ENCODE data around the gene SLC6A6. TPM values are rescaled to one million over a fixed set of nuclear protein-coding genes. Genes with fewer than 3 reads are reported as not detected.

Gene SLC6A6
- polyA plus RNA-seq, 1 of the 3 experiments (the other 2 are of a cell fraction), result 19.1 TPM

DNA sequence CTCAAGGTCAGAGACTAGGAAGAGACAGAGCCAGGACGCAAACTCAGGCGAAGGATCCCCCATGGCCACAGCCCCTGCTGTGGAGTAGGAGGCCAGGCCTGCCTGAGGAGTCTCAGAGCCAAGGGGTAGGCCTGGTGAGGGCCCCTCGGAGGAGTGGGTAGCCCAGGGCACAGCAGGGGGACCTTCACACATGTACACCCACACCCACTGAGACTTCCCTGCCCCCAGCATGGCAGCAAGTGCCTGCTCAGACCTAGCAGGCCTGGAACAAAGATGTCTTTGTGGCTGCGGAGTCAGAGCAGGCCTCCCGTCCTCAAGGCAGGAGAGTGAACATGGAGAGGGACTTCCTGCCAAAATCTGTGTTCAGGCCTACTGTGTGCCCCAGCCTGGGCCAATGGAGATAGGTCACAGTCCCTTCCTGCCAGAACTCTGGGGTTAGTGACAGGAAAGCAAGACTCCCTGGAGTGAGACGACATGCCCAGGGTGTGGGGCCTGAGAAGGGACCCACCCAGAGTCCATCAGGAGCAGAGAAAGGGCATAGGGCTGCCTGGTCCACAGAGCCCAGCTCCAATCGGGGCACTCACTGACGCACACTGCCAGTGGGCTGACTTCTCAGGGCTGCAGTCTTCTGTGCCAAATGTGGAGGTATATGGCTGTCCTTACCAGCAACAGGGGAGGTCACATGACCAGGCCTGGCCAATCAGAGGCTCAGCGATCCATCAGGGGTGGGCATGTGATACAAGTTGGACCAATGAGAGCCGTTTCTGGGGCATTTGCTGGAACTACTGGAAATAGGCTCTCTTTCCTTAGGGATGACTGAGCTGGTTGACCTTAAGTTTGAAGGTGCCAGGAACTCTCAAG is 135.4 kb downstream of the SLC6A6 start:
- no peak for TF ChIP-seq JUND (IDR thresholded peaks at IDR 0.05)
- TF ChIP-seq, protein P1, sequence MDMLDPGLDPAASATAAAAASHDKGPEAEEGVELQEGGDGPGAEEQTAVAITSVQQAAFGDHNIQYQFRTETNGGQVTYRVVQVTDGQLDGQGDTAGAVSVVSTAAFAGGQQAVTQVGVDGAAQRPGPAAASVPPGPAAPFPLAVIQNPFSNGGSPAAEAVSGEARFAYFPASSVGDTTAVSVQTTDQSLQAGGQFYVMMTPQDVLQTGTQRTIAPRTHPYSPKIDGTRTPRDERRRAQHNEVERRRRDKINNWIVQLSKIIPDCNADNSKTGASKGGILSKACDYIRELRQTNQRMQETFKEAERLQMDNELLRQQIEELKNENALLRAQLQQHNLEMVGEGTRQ (IDR thresholded peaks at IDR 0.05; ENCODE audit: borderline replicate concordance, low read depth, low read length), result peak; percentile 44; the same call in 1 of the 2 replicates
- no peak for TF ChIP-seq TEAD4 (IDR thresholded peaks at IDR 0.05; ENCODE audit: borderline replicate concordance, insufficient read depth)
- no peak for TF ChIP-seq GATA2 (CRISPR knock-in tag; IDR thresholded peaks at IDR 0.05)
- TF ChIP-seq, protein P2, sequence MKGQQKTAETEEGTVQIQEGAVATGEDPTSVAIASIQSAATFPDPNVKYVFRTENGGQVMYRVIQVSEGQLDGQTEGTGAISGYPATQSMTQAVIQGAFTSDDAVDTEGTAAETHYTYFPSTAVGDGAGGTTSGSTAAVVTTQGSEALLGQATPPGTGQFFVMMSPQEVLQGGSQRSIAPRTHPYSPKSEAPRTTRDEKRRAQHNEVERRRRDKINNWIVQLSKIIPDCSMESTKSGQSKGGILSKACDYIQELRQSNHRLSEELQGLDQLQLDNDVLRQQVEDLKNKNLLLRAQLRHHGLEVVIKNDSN (IDR thresholded peaks at IDR 0.05; ENCODE audit: borderline replicate concordance, low read depth), result peak; percentile 66; the same call in 1 of the 2 replicates
- no peak for TF ChIP-seq EZH2phosphoT487 (IDR thresholded peaks at IDR 0.05; ENCODE audit: borderline replicate concordance, low read depth)
- no peak for TF ChIP-seq TCF12 (IDR thresholded peaks at IDR 0.05)
- TF ChIP-seq, protein P3, sequence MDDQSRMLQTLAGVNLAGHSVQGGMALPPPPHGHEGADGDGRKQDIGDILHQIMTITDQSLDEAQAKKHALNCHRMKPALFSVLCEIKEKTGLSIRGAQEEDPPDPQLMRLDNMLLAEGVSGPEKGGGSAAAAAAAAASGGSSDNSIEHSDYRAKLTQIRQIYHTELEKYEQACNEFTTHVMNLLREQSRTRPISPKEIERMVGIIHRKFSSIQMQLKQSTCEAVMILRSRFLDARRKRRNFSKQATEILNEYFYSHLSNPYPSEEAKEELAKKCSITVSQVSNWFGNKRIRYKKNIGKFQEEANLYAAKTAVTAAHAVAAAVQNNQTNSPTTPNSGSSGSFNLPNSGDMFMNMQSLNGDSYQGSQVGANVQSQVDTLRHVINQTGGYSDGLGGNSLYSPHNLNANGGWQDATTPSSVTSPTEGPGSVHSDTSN (IDR thresholded peaks at IDR 0.05), result no peak
- TF ChIP-seq NRF1 (IDR thresholded peaks at IDR 0.05; ENCODE audit: low read depth, low read length), result no peak
- ChIA-PET CTCF (interaction anchor here (1.2 to 10.1 kb wide), 3 partner anchors 10 to 92 kb away, joined by 3 to 91 read pairs (median 53); no protein-coding TSS in a partner anchor), POLR2A (no interaction called here)
- no peaks in the 10 kb centered on the region for H4K20me1 ChIP-seq (ENCODE audit: insufficient read depth)
- H3K9ac ChIP-seq, result no peak overlapping the region
- H3K4me3 ChIP-seq (ENCODE audit: low read depth in 2 of 2, low read length in 1 of 2), result no peak overlapping the region
- H3K4me1 ChIP-seq (ENCODE audit: control insufficient read depth in 1 of 2, insufficient read depth in 2 of 2, low read depth in 1 of 2, low read length in 1 of 2), result peaks cover 0 to 51% of the 10 kb centered on the region in 2 experiments; a peak in 1 of 4 replicates
- H3K4me2 ChIP-seq, result no peak overlapping the region
- no peaks in the 10 kb centered on the region for H3K9me2 ChIP-seq
- H2AFZ ChIP-seq (ENCODE audit: low read depth), result no peak overlapping the region
- H3K27me3 ChIP-seq (ENCODE audit: insufficient read depth), result peaks cover 6% of the 10 kb centered on the region; the same call in 1 of the 2 replicates
- H3K36me3 ChIP-seq (replicated peaks in 1 of 2; ENCODE audit: control insufficient read depth in 1 of 2, insufficient read depth in 2 of 2, low read length in 1 of 2), result no peaks in the 10 kb centered on the region
- WGBS (ENCODE audit: low lambda C conversion rate), result 82% methylated on average over 4 of the region's 10 CpGs
- DNase-seq, result peak; percentile 75
- H3K27ac ChIP-seq (ENCODE audit: low read depth in 2 of 2, low read length in 1 of 2), result no peak overlapping the region
- H3K79me2 ChIP-seq (ENCODE audit: insufficient read depth), result no peaks in the 10 kb centered on the region
- H3F3A ChIP-seq (replicated peaks; ENCODE audit: insufficient read depth), result no peaks in the 10 kb centered on the region
- H3K9me3 ChIP-seq, result no peaks in the 10 kb centered on the region

DNA sequence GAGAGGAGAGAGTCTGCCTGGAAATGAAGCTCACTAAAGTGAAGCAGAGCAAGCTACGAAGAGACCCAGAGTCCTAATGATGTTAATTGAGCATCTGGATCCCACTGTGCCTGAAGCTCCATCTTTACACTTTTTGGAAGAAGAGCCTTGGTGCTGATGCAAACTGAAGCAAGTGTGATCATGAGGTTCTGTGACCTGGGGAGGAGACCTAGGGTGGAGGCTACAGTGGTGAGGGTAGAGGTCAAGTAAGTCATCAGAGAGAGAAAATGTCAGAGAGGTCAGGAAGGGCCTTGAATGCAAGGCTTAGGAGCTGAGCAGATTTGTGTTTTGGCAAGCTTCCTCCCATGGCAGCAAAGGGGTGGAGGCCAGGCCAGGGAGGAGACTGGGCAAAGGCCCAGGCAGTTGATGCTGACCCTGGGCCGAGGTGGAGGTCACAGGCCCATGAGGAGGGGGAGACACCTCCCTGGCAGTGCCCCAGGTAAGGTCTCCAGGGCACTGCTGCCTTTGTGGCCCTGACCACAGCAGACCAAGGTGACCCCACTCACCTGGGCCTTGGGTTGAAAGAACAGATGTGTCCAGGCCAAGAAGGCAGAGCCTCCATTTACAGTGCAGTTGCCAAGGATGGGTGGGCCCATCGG is 136.2 kb downstream of the SLC6A6 start:
- Histone ChIP-seq H3K9me2 (no peaks in the 10 kb centered on the region), H3K9ac (no peak overlapping the region), H3K79me2 (ENCODE audit: insufficient read depth) (no peaks in the 10 kb centered on the region), H4K20me1 (ENCODE audit: insufficient read depth) (no peaks in the 10 kb centered on the region), H2AFZ (ENCODE audit: low read depth) (no peak overlapping the region), H3K4me3 (ENCODE audit: low read depth in 2 of 2, low read length in 1 of 2) (no peak overlapping the region), H3K4me1 (ENCODE audit: control insufficient read depth in 1 of 2, insufficient read depth in 2 of 2, low read depth in 1 of 2, low read length in 1 of 2) (peaks cover 0 to 48% of the 10 kb centered on the region in 2 experiments; a peak in 1 of 4 replicates), H3F3A (replicated peaks; ENCODE audit: insufficient read depth) (no peaks in the 10 kb centered on the region), H3K27ac (ENCODE audit: low read depth in 2 of 2, low read length in 1 of 2) (no peak overlapping the region), H3K27me3 (ENCODE audit: insufficient read depth) (peaks cover 6% of the 10 kb centered on the region; the same call in 1 of the 2 replicates), H3K4me2 (no peak overlapping the region), H3K36me3 (replicated peaks in 1 of 2; ENCODE audit: control insufficient read depth in 1 of 2, insufficient read depth in 2 of 2, low read length in 1 of 2) (no peaks in the 10 kb centered on the region), H3K9me3 (no peaks in the 10 kb centered on the region)
- WGBS (ENCODE audit: low lambda C conversion rate), result 79% methylated on average over 2 of the region's 3 CpGs
- CTCF ChIA-PET, result interaction anchor here (0.6 to 10.1 kb wide), 5 partner anchors 9 to 322 kb away, joined by 3 to 91 read pairs (median 5); no protein-coding TSS in a partner anchor
- DNase-seq, result no peak
- POLR2A ChIA-PET, result no interaction called here
- TF ChIP-seq, protein P4, sequence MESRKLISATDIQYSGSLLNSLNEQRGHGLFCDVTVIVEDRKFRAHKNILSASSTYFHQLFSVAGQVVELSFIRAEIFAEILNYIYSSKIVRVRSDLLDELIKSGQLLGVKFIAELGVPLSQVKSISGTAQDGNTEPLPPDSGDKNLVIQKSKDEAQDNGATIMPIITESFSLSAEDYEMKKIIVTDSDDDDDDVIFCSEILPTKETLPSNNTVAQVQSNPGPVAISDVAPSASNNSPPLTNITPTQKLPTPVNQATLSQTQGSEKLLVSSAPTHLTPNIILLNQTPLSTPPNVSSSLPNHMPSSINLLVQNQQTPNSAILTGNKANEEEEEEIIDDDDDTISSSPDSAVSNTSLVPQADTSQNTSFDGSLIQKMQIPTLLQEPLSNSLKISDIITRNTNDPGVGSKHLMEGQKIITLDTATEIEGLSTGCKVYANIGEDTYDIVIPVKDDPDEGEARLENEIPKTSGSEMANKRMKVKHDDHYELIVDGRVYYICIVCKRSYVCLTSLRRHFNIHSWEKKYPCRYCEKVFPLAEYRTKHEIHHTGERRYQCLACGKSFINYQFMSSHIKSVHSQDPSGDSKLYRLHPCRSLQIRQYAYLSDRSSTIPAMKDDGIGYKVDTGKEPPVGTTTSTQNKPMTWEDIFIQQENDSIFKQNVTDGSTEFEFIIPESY (IDR thresholded peaks at IDR 0.05; ENCODE audit: borderline replicate concordance, low read depth), result no peak
- TF ChIP-seq SIN3A (IDR thresholded peaks at IDR 0.05; ENCODE audit: borderline replicate concordance, low read depth, low read length) (no peak), RXRA (IDR thresholded peaks at IDR 0.05; ENCODE audit: borderline replicate concordance, low read depth) (no peak), TEAD4 (IDR thresholded peaks at IDR 0.05; ENCODE audit: borderline replicate concordance, insufficient read depth) (no peak), RFX5 (IDR thresholded peaks at IDR 0.05; ENCODE audit: low read length) (no peak), POLR2AphosphoS5 (IDR thresholded peaks at IDR 0.05; ENCODE audit: low read depth, low read length) (no peak)
- TF ChIP-seq, protein P2 (IDR thresholded peaks at IDR 0.05; ENCODE audit: borderline replicate concordance, low read depth), result no peak
- TF ChIP-seq, protein P5, sequence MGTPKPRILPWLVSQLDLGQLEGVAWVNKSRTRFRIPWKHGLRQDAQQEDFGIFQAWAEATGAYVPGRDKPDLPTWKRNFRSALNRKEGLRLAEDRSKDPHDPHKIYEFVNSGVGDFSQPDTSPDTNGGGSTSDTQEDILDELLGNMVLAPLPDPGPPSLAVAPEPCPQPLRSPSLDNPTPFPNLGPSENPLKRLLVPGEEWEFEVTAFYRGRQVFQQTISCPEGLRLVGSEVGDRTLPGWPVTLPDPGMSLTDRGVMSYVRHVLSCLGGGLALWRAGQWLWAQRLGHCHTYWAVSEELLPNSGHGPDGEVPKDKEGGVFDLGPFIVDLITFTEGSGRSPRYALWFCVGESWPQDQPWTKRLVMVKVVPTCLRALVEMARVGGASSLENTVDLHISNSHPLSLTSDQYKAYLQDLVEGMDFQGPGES (IDR thresholded peaks at IDR 0.05; ENCODE audit: low read depth, low read length), result no peak

Data from SK-N-SH (cell line).